Lung microvascular endothelial cell (primary cell): Measurements from ENCODE around the gene CDC45. TPM values are rescaled to one million over a fixed set of nuclear protein-coding genes. Genes with fewer than 3 reads are reported as not detected.

Experiments used
- DNase-seq, 2 donors: peaks; one replicate each; pipeline versions ENCODE4 v3.0.0 to v3.0.0-alpha.2; 2010; ENCODE audit warnings: low read depth in 2 of 2
- total RNA-seq: library from RNA; depleted of rRNA; stranded (reverse); fragments of >200 nt; gene quantifications from 2 replicates; pipeline ENCODE4 v1.2.1, GENCODE V29; 2014

Gene CDC45
- total RNA-seq, 1 donor from 2014 or later = 3.0 TPM

DNA sequence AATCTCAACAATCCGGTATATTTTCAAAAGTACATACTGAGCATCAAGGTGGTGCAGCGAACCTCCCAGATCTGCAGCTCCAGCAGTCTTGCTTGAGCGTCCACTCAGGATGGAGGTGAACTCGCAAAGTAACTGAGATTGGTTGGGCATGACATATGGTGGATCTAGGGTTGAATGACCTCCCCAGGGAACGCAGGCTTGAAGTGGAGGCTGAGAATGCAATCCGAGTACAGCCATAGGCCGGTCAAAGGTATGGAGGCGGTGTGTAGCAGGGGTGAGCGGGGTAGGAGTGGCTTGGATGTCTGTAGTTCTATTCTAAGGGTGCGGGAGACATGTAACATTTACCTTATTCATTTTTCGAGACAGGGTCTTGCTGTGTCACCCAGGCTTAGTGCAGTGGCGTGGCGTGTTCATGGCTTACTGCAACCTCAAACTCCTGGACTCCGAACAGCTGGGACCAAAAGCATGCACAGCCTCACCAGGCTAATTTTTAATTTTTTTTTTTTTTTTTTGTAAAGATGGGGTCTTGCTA lies 31.6 kb upstream of the CDC45 start:
- DNase-seq = peak in 1 of 2 donors; percentile 36

DNA sequence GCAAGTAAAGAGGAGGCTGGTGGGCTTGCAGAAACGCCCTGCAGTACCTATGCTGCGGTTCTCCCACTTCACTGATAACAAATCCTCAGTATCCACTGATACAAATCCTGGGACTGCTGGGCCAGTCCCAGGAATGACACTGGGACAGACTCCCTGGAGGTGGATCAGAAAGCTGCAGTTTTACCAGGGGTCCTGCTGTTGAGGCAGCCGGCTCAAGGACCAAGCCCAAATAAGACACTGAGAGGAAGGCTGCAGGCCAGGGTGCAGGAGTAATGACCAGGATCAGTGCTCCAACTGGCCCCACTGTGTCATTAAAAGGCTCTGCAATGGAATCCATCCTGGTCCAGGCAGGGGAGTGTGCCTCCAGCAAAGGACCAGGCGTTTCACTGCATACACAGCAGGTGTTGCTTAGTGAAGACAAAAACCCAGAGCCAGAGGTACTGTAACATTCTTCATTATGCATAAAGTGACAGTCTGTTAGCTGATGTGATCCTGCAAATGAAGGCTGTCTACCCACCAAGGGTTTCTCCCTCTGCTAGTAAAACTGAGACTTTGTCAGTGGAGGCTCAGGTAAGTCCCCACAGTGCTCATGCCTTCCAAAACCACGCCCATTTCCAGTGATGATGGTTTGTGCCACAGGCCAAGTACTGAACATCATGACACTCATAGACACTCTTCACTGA lies 30.8 kb upstream of the CDC45 start:
- no peak for DNase-seq

DNA sequence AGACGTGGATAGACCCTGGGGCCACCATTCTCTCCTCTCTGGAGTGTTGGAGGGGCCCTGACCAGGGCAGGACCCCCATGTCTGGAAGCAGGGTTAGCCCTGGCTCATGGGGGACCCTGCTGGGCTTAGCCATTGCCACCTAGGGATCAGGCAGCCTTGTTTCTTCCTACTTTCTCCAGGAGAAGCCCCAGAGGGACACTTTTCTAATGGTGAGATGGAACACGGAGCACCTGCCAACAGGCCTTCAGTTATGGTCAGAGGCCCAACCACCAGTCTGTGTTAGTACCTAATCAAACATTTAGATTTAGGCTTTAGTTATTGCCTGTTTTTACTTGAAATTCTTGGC lies 30.3 kb upstream of the CDC45 start:
- no peak for DNase-seq

- DNase-seq = no peak
Measured at GRCh38 chr22:19450363-19451175, 29.2 kb upstream of the CDC45 start.

DNA sequence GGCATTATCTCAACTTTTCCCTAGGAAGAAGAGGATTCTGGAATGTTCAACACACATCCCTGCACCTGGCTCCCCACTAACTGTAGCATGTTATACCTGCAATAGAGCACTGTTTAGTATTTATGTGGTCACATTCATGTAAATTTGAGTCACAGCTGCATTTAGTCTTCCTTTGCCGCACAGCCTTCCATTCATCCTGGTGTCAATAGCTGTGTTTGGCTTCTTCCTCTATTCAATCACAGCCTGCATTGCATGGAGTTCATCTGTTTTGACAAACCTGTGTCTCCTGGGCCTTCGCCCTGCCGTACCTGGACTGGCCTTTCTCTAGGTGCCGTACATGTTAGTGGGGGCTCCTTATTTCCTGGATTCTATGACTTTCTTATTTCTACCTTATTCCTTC lies 28.1 kb upstream of the CDC45 start:
- no peak for DNase-seq

DNA sequence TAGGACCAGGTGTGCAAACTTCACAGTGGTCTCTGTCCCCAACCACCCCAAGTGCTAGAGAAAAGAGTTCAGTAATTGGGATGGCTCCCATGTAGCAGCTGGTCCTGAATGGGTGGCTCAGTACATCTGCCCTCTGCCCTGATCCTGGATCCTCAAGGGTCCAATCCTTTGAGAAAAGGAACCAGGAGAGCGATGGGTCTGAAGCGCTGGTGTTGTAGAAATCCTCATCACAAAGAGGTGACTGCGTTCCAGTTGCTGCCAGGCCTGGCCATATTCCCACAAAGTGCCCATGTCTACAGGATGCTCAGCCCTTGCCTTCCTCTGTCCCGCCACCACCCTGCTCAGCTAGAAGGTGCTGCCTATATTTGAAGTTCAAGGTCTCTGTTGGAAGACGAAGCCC lies 26.0 kb upstream of the CDC45 start:
- no peak for DNase-seq

- DNase-seq = no peak
Measured at GRCh38 chr22:19454156-19454555, 25.6 kb upstream of the CDC45 start.

DNA sequence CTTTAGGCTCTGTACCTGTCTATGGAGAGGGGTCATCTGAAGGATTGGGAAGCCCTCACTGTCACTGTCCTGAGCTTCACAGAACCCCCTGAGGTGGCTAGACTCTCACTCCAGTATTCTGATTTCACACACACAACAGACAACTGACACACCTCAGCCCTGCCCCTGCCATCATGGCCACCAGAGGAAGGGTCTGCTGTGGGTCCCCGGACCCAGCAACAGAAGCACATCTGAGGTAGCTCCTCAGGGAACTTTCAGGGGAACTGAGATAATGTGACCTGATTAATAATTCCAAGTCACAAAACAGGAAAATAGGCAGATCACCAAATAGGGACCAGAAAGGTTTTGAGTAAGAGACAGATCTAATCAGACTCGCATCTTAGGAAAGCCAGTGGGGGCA lies 24.7 kb upstream of the CDC45 start:
- no peak for DNase-seq

GRCh38 chr22:19455585-19456370 lies 23.9 kb upstream of the CDC45 start:
- peak in 1 of 2 donors; percentile 50 for DNase-seq

GRCh38 chr22:19456541-19456940 lies 23.2 kb upstream of the CDC45 start:
- no peak for DNase-seq

DNA sequence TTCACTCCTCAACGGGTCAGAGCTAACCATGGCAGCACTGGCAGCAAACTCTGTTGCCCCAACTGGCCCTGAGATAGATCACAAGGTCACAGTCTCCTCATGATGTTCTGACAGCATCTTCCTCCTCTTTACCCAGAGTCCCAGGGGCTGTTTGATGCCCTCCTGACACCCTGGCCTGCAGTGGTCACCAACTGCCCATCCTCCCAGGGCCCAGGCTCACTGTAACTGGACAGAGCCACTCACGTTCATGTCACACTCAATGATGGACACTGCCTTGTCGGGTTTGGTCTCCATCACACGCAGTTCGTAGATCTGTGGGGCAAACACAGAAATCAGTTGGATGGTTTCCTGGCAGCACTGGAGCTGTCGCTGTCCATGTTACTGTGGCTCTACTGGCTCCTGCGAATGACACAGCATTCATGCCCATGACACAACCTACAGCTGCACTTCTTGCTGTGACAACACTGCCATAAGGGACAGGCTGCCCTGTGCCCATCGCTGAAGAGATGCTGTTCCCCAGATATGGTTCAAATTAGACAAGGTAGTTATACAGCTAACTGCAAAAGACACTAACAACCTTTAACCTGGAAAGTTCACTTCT lies 21.8 kb upstream of the CDC45 start:
- no peak for DNase-seq

DNA sequence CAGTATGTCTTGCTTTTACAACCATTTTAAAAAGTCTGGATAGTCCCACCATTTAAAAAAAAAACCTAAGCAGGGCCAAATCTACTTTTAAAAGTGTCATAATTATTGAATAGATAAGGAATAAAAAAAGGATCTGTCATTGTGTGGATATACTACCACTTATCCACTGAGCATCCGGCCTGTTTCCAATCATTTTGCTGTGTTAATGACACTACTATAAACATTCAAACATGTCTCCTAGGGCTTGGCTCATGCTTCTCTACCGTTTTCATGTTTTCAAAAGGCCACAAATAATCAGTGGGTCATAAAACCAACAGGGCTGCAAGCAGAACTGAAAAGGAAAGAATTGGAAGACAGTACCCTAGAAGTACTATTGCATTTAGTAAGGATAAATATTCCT lies 19.7 kb upstream of the CDC45 start:
- no peak for DNase-seq

GRCh38 chr22:19461506-19461905 lies 18.2 kb upstream of the CDC45 start:
- no peak for DNase-seq

DNA sequence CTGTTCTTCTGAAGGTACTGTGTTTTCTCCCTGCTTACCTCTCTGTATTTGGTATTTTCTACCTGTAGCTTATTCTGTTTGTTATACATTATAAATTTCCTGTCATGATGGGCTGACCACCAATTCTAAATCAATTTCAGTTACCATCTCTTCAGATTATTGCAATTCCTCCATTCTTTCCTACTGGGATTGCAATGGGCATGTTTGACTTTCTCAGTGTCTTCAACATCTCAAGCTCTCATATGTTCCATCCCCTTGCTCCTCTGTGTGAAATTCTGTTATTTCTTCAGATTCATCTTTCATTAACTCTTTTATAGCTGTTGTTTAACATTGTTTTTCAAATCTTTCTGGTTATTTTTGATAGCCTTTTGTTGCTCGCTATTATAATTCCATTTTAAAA lies 16.7 kb upstream of the CDC45 start:
- DNase-seq = no peak

GRCh38 chr22:19463491-19464469 lies 15.9 kb upstream of the CDC45 start:
- DNase-seq = no peak

GRCh38 chr22:19464546-19464945 lies 15.2 kb upstream of the CDC45 start:
- no peak for DNase-seq

- no peak for DNase-seq
Measured at GRCh38 chr22:19464975-19465374, 14.7 kb upstream of the CDC45 start.

- DNase-seq = no peak
Measured at GRCh38 chr22:19466126-19466716, 13.5 kb upstream of the CDC45 start.

GRCh38 chr22:19466848-19467752 lies 12.6 kb upstream of the CDC45 start:
- no peak for DNase-seq
